ENCODE results near the gene SSUH2. TPM values are rescaled to one million over a fixed set of nuclear protein-coding genes. Genes with fewer than 3 reads are reported as not detected.

Gene SSUH2, protein sequence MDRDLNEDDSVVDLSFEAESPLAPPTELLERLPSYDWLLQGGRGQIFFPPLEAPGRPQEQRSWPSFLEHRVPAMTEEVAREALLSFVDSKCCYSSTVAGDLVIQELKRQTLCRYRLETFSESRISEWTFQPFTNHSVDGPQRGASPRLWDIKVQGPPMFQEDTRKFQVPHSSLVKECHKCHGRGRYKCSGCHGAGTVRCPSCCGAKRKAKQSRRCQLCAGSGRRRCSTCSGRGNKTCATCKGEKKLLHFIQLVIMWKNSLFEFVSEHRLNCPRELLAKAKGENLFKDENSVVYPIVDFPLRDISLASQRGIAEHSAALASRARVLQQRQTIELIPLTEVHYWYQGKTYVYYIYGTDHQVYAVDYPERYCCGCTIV
- 0.16 TPM in 1 of 2 replicates, not detected in the other for total RNA-seq

DNA sequence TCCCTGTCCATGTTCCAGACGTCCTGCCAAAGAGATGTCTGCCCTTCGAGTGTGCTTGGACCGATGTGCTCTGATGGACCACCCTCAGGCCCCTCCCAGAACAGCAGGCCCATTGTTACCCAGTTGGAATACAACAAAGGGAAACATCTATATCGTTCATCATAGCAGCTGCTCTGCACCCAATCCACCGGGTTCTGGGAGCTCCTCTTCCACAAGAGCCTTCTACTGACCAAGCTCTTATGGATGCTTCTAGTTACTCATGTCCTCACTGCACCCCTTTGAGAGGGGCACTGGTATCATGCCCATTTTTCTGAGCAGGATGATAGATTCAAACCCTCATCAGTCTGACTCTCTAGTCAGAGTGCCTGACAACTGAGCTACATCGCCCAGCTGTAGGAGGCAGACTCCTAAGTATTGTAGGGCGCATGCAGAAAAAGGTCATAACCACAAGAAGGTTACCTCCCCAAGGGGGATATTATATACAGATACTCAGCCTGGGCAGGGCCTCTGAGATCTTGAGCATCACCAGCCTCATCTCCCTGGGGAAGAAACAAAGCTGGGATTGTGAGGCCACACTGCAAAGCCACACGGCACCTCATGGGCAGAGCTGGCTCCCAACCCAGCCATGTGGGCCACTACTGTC is at the start of gene SSUH2:
SSUH2 (minus strand) TSS at position 51 of the 643 bp plus-strand sequence; CDS start at position 11, 40 bp downstream.

Other genes with a start within 250 kb of the SSUH2 start
- 324 and 508 TPM in 2 replicates for gene LMCD1, start 143.0 kb downstream of the SSUH2 start, total RNA-seq
- 0.12 and 0.16 TPM in 2 replicates for gene CAV3, start 89.0 kb upstream of the SSUH2 start, total RNA-seq
- gene OXTR, start 124.8 kb upstream of the SSUH2 start, total RNA-seq: 17.7 and 41.3 TPM in 2 replicates